ENCODE data around the gene B4GALNT2. TPM values are rescaled to one million over a fixed set of nuclear protein-coding genes. Genes with fewer than 3 reads are reported as not detected.
"Not testable (repeated sequence)": the region's sequence is repeated elsewhere in the genome, so short reads cannot be mapped to it uniquely, and the experiment has no call there.

B4GALNT2 gene
- total RNA-seq, 2 donors from 2014 or later, result 0.04 to 0.11 TPM

DNA sequence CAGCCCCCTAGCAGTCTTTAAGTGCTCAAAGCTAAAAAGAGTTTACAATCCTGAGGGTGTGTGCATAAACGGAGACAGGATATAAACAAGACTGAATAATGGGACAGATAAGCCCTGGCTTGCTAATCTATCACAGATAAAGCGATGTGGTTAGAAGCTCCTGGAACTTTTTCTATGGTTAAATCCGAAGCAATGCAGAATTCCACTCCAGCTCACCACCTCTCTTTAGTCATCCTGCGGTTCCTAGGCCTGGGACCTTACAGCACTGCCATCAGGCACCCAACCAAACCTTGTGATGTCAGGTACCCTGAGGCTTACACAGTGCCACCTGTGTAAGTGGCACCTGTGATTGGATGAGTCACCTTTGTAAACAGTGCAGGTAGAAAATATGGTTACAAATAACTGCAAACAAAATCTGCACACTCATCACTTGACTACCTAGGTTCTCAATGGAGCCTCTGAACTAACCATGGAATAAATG is 31.5 kb upstream of the B4GALNT2 start:
- peaks cover 7% of the 10 kb centered on the region for H3K4me1 ChIP-seq (ENCODE audit: control insufficient read depth, insufficient read depth, low read length)
- H3K4me1 Mint-ChIP-seq, result peaks cover 15% of the 10 kb centered on the region
- DNase-seq, result no peak
- H3K4me3 ChIP-seq (ENCODE audit: low read length), result no peak overlapping the region
- no peak overlapping the region for H3K4me3 Mint-ChIP-seq
- no peaks in the 10 kb centered on the region for H3K36me3 Mint-ChIP-seq (ENCODE audit: low read depth)
- no peak overlapping the region for H3K27ac ChIP-seq (ENCODE audit: low read depth, low read length)
- no peaks in the 10 kb centered on the region for H3K9me3 Mint-ChIP-seq
- no peaks in the 10 kb centered on the region for H3K9me3 ChIP-seq (ENCODE audit: control insufficient read depth, low read length)
- no peaks in the 10 kb centered on the region for H3K27me3 Mint-ChIP-seq (ENCODE audit: insufficient read depth)
- no peaks in the 10 kb centered on the region for H3K27me3 ChIP-seq (ENCODE audit: control insufficient read depth, insufficient read depth, low read length, poor library complexity, severe bottlenecking)
- H3K27ac Mint-ChIP-seq, result no peak overlapping the region
- 80 to 83% methylated on average over 3 to 4 of the region's 4 CpGs for WGBS, 2 experiments (ENCODE audit: insufficient coverage in 1 of 2, insufficient read length in 1 of 2)
- H3K9ac ChIP-seq (ENCODE audit: extremely low read depth, low read length, poor library complexity, severe bottlenecking), result no peak overlapping the region
- H3K36me3 ChIP-seq (ENCODE audit: control insufficient read depth, insufficient read depth, low read length), result no peaks in the 10 kb centered on the region
- TF ChIP-seq, protein P1, sequence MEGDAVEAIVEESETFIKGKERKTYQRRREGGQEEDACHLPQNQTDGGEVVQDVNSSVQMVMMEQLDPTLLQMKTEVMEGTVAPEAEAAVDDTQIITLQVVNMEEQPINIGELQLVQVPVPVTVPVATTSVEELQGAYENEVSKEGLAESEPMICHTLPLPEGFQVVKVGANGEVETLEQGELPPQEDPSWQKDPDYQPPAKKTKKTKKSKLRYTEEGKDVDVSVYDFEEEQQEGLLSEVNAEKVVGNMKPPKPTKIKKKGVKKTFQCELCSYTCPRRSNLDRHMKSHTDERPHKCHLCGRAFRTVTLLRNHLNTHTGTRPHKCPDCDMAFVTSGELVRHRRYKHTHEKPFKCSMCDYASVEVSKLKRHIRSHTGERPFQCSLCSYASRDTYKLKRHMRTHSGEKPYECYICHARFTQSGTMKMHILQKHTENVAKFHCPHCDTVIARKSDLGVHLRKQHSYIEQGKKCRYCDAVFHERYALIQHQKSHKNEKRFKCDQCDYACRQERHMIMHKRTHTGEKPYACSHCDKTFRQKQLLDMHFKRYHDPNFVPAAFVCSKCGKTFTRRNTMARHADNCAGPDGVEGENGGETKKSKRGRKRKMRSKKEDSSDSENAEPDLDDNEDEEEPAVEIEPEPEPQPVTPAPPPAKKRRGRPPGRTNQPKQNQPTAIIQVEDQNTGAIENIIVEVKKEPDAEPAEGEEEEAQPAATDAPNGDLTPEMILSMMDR (conservative IDR thresholded peaks at IDR 0.05), result no peak

DNA sequence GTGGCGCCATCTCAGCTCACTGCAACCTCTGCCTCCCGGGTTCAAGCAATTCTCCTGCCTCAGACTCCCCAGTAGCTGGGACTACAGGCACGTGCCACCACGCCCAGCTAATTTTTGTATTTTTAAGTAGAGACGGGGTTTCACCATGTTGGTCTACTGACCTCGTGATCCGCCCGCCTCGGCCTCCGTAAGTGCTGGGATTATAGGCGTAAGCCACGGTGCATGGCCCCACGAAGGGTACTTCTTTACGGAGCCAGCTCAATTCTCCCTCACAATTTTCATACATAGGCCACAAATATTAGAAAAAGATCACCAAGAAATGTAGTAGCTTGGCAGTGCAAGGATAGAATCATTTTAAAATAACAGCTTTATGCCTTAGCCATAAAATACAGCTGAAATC is 29.2 kb upstream of the B4GALNT2 start:
- not testable (repeated sequence) for H3K27ac ChIP-seq (ENCODE audit: low read depth, low read length); H3K27me3 ChIP-seq (ENCODE audit: control insufficient read depth, insufficient read depth, low read length, poor library complexity, severe bottlenecking); H3K27me3 Mint-ChIP-seq (ENCODE audit: insufficient read depth); H3K9me3 ChIP-seq (ENCODE audit: control insufficient read depth, low read length); H3K4me3 ChIP-seq (ENCODE audit: low read length); H3K4me3 Mint-ChIP-seq; H3K27ac Mint-ChIP-seq; DNase-seq; H3K36me3 Mint-ChIP-seq (ENCODE audit: low read depth); H3K9me3 Mint-ChIP-seq; H3K36me3 ChIP-seq (ENCODE audit: control insufficient read depth, insufficient read depth, low read length); H3K9ac ChIP-seq (ENCODE audit: extremely low read depth, low read length, poor library complexity, severe bottlenecking)
- WGBS, 2 experiments (ENCODE audit: insufficient coverage in 1 of 2, insufficient read length in 1 of 2), result 97 to 99% methylated on average over 10 to 13 of the region's 14 CpGs
- H3K4me1 Mint-ChIP-seq, result peaks cover 34% of the 10 kb centered on the region
- H3K4me1 ChIP-seq (ENCODE audit: control insufficient read depth, insufficient read depth, low read length), result peaks cover 11% of the 10 kb centered on the region

DNA sequence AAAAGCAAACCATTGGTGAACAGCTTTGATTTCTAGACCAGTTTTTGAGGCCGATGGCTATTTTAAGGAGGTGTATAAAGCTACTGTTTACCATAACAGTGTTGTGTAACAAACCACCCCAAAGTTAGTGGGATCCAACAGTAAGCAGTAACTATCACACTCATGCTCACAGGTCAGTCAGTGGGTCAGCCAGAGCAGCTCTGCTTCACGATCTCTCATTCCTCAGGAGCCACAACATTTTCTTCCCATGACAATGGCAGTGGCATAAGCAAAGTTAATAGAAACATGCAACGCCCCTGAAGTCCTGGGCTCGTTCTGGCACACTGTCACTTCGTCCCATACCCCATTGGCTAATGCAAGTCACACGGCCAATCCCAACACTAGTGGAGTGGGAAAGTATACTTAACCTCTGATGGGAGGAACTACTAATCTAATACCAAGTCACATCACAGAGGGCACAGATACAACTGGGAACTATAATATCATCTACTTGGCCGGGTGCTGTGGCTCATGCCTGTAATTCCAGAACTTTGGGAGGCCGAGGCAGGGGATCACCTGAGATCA is 28.0 kb upstream of the B4GALNT2 start:
- no peaks in the 10 kb centered on the region for H3K27me3 ChIP-seq (ENCODE audit: control insufficient read depth, insufficient read depth, low read length, poor library complexity, severe bottlenecking)
- WGBS, 2 experiments (ENCODE audit: insufficient coverage in 1 of 2, insufficient read length in 1 of 2), result 91 to 100% methylated on average over 4 to 8 of the region's 8 CpGs
- DNase-seq, result no peak
- no peak overlapping the region for H3K27ac Mint-ChIP-seq
- H3K27me3 Mint-ChIP-seq (ENCODE audit: insufficient read depth), result no peaks in the 10 kb centered on the region
- no peak overlapping the region for H3K9ac ChIP-seq (ENCODE audit: extremely low read depth, low read length, poor library complexity, severe bottlenecking)
- no peaks in the 10 kb centered on the region for H3K36me3 ChIP-seq (ENCODE audit: control insufficient read depth, insufficient read depth, low read length)
- H3K36me3 Mint-ChIP-seq (ENCODE audit: low read depth), result no peaks in the 10 kb centered on the region
- no peak overlapping the region for H3K4me3 Mint-ChIP-seq
- no peaks in the 10 kb centered on the region for H3K9me3 ChIP-seq (ENCODE audit: control insufficient read depth, low read length)
- H3K4me1 ChIP-seq (ENCODE audit: control insufficient read depth, insufficient read depth, low read length), result peaks cover 16% of the 10 kb centered on the region
- TF ChIP-seq, protein P1 (conservative IDR thresholded peaks at IDR 0.05), result no peak
- H3K4me3 ChIP-seq (ENCODE audit: low read length), result no peak overlapping the region
- no peaks in the 10 kb centered on the region for H3K9me3 Mint-ChIP-seq
- H3K4me1 Mint-ChIP-seq, result peaks cover 45% of the 10 kb centered on the region
- no peak overlapping the region for H3K27ac ChIP-seq (ENCODE audit: low read depth, low read length)

Data from endodermal cell (in vitro differentiated cells).